Upper lobe of left lung (tissue), 6 donors: ENCODE measurements around the gene PEMT. TPM values are rescaled to one million over a fixed set of nuclear protein-coding genes. Genes with fewer than 3 reads are reported as not detected.

Source experiments
- ATAC-seq, 2 donors: fragments of 200-7000 bp; cut with Tn5 transposase; one replicate each; pipeline ENCODE4 v1.9.1; 2022; ENCODE audit warnings: mild to moderate bottlenecking in 2 of 2, moderate library complexity in 2 of 2; ENCODE audit not compliant: low FRiP score in 2 of 2
- DNase-seq, 2 donors: peaks; one replicate each; pipeline ENCODE4 v3.0.0-alpha.2; 2019 to 2020
- H3K27ac ChIP-seq, 4 donors: fragments of 200-600 bp; sonication (generic); one replicate each; pipeline ENCODE4 v1.5.1; 2016 to 2019
- H3K27me3 ChIP-seq, 4 donors: fragments of 200-600 bp; sonication (generic); one replicate each; pipeline ENCODE4 v1.5.1; 2017 to 2019
- H3K36me3 ChIP-seq, 4 donors: fragments of 200-600 bp; sonication (generic); one replicate each; pipeline ENCODE4 v1.5.1; 2016 to 2019
- H3K4me1 ChIP-seq, 4 donors: fragments of 200-600 bp; sonication (generic); one replicate each; pipeline ENCODE4 v1.5.1; 2018 to 2019
- H3K4me3 ChIP-seq, 4 donors: fragments of 200-600 bp; sonication (generic); one replicate each; pipeline ENCODE4 v1.5.1; 2017 to 2019; ENCODE audit warnings: mild to moderate bottlenecking in 2 of 4, moderate library complexity in 1 of 4
- H3K9me3 ChIP-seq, 4 donors: fragments of 200-600 bp; sonication (generic); one replicate each; pipeline ENCODE4 v1.5.1; 2018 to 2019
- CTCF ChIP-seq, 6 experiments: fragments of 450-650 bp in 4 of 6; fragments of 200-600 bp in 2 of 6; sonication (generic) in 2 of 6; IDR thresholded peaks; one replicate each; pipeline ENCODE4 v1.5.1; 2016 to 2019; ENCODE audit warnings: antibody characterized with exemption in 6 of 6
- EP300 ChIP-seq, 4 donors: sonication (generic); formaldehyde crosslinking; IDR thresholded peaks; one replicate each; pipeline ENCODE4 v1.5.1; 2017; ENCODE audit warnings: antibody characterized with exemption in 4 of 4, control low read depth in 2 of 4
- POLR2A ChIP-seq, 4 donors: fragments of 450-650 bp; IDR thresholded peaks; one replicate each; pipeline ENCODE4 v1.5.1; 2016 to 2017; ENCODE audit warnings: antibody characterized with exemption in 4 of 4, mild to moderate bottlenecking in 2 of 4
- POLR2AphosphoS5 ChIP-seq, 2 donors: sonication (generic); formaldehyde crosslinking; IDR thresholded peaks; one replicate each; pipeline ENCODE4 v1.5.1; 2017; ENCODE audit warnings: antibody characterized with exemption in 2 of 2
- WGBS, 2 donors: methylation state at CpG; one replicate each; pipeline ENCODE4 v1.1.5; 2017 to 2018; 5-methylcytosine and 5-hydroxymethylcytosine counted together
- total RNA-seq, 6 donors: library from RNA; depleted of rRNA in 4 of 6; stranded (reverse); fragments of >200 nt in 4 of 6; gene quantifications; one replicate each; pipeline versions ENCODE4 v1.1.0 to v1.2.1, GENCODE V29; 2016 to 2021
- donor health status: DM: no; HTN: no; CAD: no; lungs with moderate emphysema.
- donor health status: DM: no; HTN: yes; CAD: no; lungs with severe emphysema.

Gene PEMT
- total RNA-seq, 6 donors from 2014 or later = 16.6 to 44.9 (median 32.2) TPM

GRCh38 chr17:17560167-17560566 lies 31.3 kb downstream of the PEMT start:
- WGBS, 2 donors = 93 to 97% methylated on average over 7 to 8 of the region's 10 CpGs
- Histone ChIP-seq H3K27ac (peak overlapping the region in 3 of 4 donors; percentile 13 to 91 (median 79)), H3K36me3 (no peaks in the 10 kb centered on the region), H3K9me3 (no peaks in the 10 kb centered on the region), H3K27me3 (no peaks in the 10 kb centered on the region), H3K4me1 (peaks cover 25 to 33% (median 29%) of the 10 kb centered on the region in 4 donors), H3K4me3 (no peak overlapping the region)
- no peak for TF ChIP-seq CTCF (IDR thresholded peaks at IDR 0.05)
- no peak for TF ChIP-seq EP300 (IDR thresholded peaks at IDR 0.05)
- no peak for TF ChIP-seq POLR2A (IDR thresholded peaks at IDR 0.05)
- no peak for TF ChIP-seq POLR2AphosphoS5 (IDR thresholded peaks at IDR 0.05)
- ATAC-seq = no peak
- DNase-seq = no peak

GRCh38 chr17:17559164-17559563 lies 32.3 kb downstream of the PEMT start:
- 77 to 96% methylated on average over 5 to 8 of the region's 8 CpGs for WGBS, 2 donors
- TF ChIP-seq POLR2AphosphoS5 (IDR thresholded peaks at IDR 0.05) = no peak
- no peak for TF ChIP-seq POLR2A (IDR thresholded peaks at IDR 0.05)
- no peak for TF ChIP-seq EP300 (IDR thresholded peaks at IDR 0.05)
- TF ChIP-seq CTCF (IDR thresholded peaks at IDR 0.05) = no peak
- H3K27me3 ChIP-seq = no peaks in the 10 kb centered on the region
- ATAC-seq (no peak), DNase-seq (peak in 1 of 2 donors; percentile 24)
- H3K4me1 ChIP-seq = peaks cover 19 to 31% (median 24%) of the 10 kb centered on the region in 4 donors
- no peak overlapping the region for H3K27ac ChIP-seq
- no peaks in the 10 kb centered on the region for H3K36me3 ChIP-seq
- H3K4me3 ChIP-seq = no peak overlapping the region
- no peaks in the 10 kb centered on the region for H3K9me3 ChIP-seq

- WGBS, 2 donors = 90 to 91% methylated on average over 8 of the region's 8 CpGs
- ATAC-seq (no peak), DNase-seq (no peak)
- no peaks in the 10 kb centered on the region for H3K27me3 ChIP-seq
- no peak for TF ChIP-seq POLR2A (IDR thresholded peaks at IDR 0.05)
- H3K4me1 ChIP-seq = peaks cover 14 to 24% (median 19%) of the 10 kb centered on the region in 4 donors
- no peaks in the 10 kb centered on the region for H3K36me3 ChIP-seq
- H3K4me3 ChIP-seq = no peak overlapping the region
- H3K27ac ChIP-seq = no peak overlapping the region
- no peaks in the 10 kb centered on the region for H3K9me3 ChIP-seq
Observed at GRCh38 chr17:17558431-17558830, 33.1 kb downstream of the PEMT start.

- no peaks in the 10 kb centered on the region for H3K9me3 ChIP-seq
- no peaks in the 10 kb centered on the region for H3K36me3 ChIP-seq
- no peak overlapping the region for H3K4me3 ChIP-seq
- no peak for DNase-seq
- H3K4me1 ChIP-seq = peaks cover 14 to 21% (median 15%) of the 10 kb centered on the region in 4 donors
- WGBS, 2 donors = 89 to 90% methylated on average over 4 to 9 of the region's 9 CpGs
- H3K27me3 ChIP-seq = no peaks in the 10 kb centered on the region
- ATAC-seq = no peak
- TF ChIP-seq EP300 (IDR thresholded peaks at IDR 0.05) (no peak), POLR2AphosphoS5 (IDR thresholded peaks at IDR 0.05) (no peak), POLR2A (IDR thresholded peaks at IDR 0.05) (no peak), CTCF (IDR thresholded peaks at IDR 0.05) (no peak)
- H3K27ac ChIP-seq = no peak overlapping the region
Observed at GRCh38 chr17:17557796-17558195, 33.7 kb downstream of the PEMT start.

GRCh38 chr17:17556671-17557070 lies 34.8 kb downstream of the PEMT start:
- TF ChIP-seq EP300 (IDR thresholded peaks at IDR 0.05) (no peak), POLR2A (IDR thresholded peaks at IDR 0.05) (no peak), CTCF (IDR thresholded peaks at IDR 0.05) (no peak), POLR2AphosphoS5 (IDR thresholded peaks at IDR 0.05) (no peak)
- no peaks in the 10 kb centered on the region for H3K27me3 ChIP-seq
- no peak overlapping the region for H3K27ac ChIP-seq
- 89 to 100% methylated on average over 3 to 4 of the region's 4 CpGs for WGBS, 2 donors
- no peak for ATAC-seq
- no peaks in the 10 kb centered on the region for H3K9me3 ChIP-seq
- no peak overlapping the region for H3K4me3 ChIP-seq
- H3K36me3 ChIP-seq = no peaks in the 10 kb centered on the region
- H3K4me1 ChIP-seq = peaks cover 3 to 11% (median 6%) of the 10 kb centered on the region in 4 donors
- DNase-seq = no peak
